Nephron (organoid): Measurements from ENCODE around the gene CAMK2D.

Source experiments
- H3K27ac Mint-ChIP-seq, 3 experiments: 2 replicates each; pipeline ENCODE4 v1.8.0; 2020; ENCODE audit warnings: mixed read lengths in 3 of 3, mild to moderate bottlenecking in 2 of 3, moderate library complexity in 1 of 3
- H3K27me3 Mint-ChIP-seq: 2 replicates; pipeline ENCODE4 v1.8.0; 2021; ENCODE audit warnings: low read depth, mild to moderate bottlenecking, moderate library complexity, mixed read lengths
- H3K36me3 Mint-ChIP-seq: 2 replicates; pipeline ENCODE4 v1.8.0; 2020; ENCODE audit warnings: low read depth, mixed read lengths
- H3K4me1 Mint-ChIP-seq: 2 replicates; pipeline ENCODE4 v1.8.0; 2020; ENCODE audit warnings: mixed read lengths
- H3K4me3 Mint-ChIP-seq, 3 experiments: 2 replicates each; pipeline ENCODE4 v1.8.0; 2020; ENCODE audit warnings: mild to moderate bottlenecking in 3 of 3, mixed read lengths in 3 of 3, moderate library complexity in 2 of 3
- H3K9me3 Mint-ChIP-seq: 2 replicates; pipeline ENCODE4 v1.8.0; 2020; ENCODE audit warnings: mixed read lengths
- CTCF ChIP-seq, 3 experiments: fragments of 200-600 bp; sonication (generic); IDR thresholded peaks; one replicate each; pipeline ENCODE4 v1.5.0; 2021; ENCODE audit warnings: antibody characterized with exemption in 3 of 3; ENCODE audit not compliant: unreplicated experiment in 3 of 3

The CAMK2D gene

DNA sequence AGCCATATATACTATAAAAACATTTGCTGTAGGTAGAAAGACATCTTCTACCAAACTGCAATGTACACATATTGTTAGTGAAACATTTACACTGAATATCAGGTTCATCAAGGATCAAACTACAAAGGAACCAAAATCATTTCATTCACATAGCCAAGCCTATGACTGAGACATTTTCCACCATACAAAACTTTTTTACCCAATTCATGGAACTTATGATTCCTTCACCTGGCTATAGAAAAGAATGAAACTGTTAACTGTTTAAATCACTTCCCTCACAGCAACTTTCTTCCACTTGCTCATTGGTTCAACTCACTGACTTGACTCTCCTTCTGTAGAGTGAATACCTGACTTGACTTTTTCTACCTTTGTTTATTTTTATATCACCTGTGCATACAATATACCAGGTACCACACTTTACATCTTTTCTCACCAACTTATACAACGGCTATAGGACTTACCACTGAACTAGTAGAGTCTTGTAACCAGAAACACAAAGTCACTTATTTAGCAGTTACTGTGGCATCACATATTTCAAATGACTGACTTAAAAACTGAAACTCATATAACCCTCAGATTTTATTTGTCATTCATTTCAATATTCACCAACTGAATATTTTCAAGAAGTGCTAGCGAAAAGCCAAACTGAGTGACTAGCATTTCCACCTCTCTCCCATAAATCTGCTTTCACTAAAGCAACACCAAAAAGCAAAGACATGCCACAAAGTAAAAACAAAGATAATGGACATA, 30.9 kb downstream of the CAMK2D start:
- peaks cover 4% of the 10 kb centered on the region for H3K36me3 Mint-ChIP-seq
- no peaks in the 10 kb centered on the region for H3K9me3 Mint-ChIP-seq
- H3K4me3 Mint-ChIP-seq: no peak overlapping the region
- H3K27ac Mint-ChIP-seq: no peak overlapping the region
- peaks cover 9% of the 10 kb centered on the region for H3K4me1 Mint-ChIP-seq
- no peak for TF ChIP-seq CTCF (IDR thresholded peaks at IDR 0.05; ENCODE audit: unreplicated experiment in 3 of 3)
- no peaks in the 10 kb centered on the region for H3K27me3 Mint-ChIP-seq

DNA sequence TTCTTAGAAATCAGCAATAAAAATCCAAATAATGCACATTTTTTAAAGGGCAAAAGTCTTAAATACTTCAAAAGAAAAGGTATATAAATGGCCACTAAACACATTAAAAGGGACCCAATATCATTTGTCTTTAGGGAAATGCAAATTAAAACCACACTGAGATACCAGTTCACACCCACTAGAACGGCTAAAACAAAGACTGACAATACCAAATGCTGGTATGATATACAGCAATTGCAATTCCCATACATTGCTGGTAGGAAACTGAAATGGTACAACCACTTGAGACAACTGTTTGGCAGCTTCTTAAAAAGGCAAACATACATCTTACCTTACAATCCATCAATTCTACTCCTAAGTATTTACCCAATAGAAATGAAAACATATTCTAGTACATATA, 33.7 kb downstream of the CAMK2D start:
- Mint-ChIP-seq H3K27ac (no peak overlapping the region), H3K9me3 (no peaks in the 10 kb centered on the region), H3K4me3 (no peak overlapping the region), H3K36me3 (peaks cover 4% of the 10 kb centered on the region), H3K4me1 (peaks cover 5% of the 10 kb centered on the region), H3K27me3 (no peaks in the 10 kb centered on the region)
- TF ChIP-seq CTCF (IDR thresholded peaks at IDR 0.05; ENCODE audit: unreplicated experiment in 3 of 3): no peak

DNA sequence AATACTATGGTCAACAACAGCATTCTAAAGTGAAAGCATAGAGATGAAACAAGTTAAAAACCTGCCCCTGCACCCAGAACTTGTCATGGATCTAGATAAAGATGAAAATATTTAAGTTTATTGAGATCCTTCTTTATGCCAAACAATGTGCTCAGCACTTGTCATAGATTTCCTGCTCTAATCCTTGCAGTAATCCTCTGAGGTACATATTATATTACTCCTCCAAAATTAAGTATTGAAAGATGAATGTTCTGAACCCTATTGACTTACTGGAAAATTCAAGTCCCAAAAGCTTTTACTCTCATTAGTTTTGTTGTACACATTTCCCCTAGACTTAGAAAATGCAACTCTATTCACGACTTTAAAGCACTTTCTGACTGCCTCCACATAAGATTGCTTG, 35.6 kb downstream of the CAMK2D start:
- Mint-ChIP-seq H3K36me3 (peaks cover 4% of the 10 kb centered on the region), H3K4me1 (peaks cover 9% of the 10 kb centered on the region), H3K27me3 (no peaks in the 10 kb centered on the region), H3K4me3 (no peak overlapping the region), H3K9me3 (no peaks in the 10 kb centered on the region), H3K27ac (no peak overlapping the region)
- TF ChIP-seq CTCF (IDR thresholded peaks at IDR 0.05; ENCODE audit: unreplicated experiment in 3 of 3): no peak

GRCh38 chr4:113718252-113718651, 43.3 kb downstream of the CAMK2D start:
- Mint-ChIP-seq H3K9me3 (no peaks in the 10 kb centered on the region), H3K4me1 (peaks cover 6% of the 10 kb centered on the region), H3K36me3 (peaks cover 5% of the 10 kb centered on the region), H3K4me3 (no peak overlapping the region), H3K27ac (no peak overlapping the region), H3K27me3 (no peaks in the 10 kb centered on the region)
- TF ChIP-seq CTCF (IDR thresholded peaks at IDR 0.05; ENCODE audit: unreplicated experiment in 3 of 3): no peak

- H3K27ac Mint-ChIP-seq: no peak overlapping the region
- peaks cover 22% of the 10 kb centered on the region for H3K4me1 Mint-ChIP-seq
- TF ChIP-seq CTCF (IDR thresholded peaks at IDR 0.05; ENCODE audit: unreplicated experiment in 3 of 3): no peak
- no peak overlapping the region for H3K4me3 Mint-ChIP-seq
- H3K9me3 Mint-ChIP-seq: no peaks in the 10 kb centered on the region
- H3K27me3 Mint-ChIP-seq: no peaks in the 10 kb centered on the region
- no peaks in the 10 kb centered on the region for H3K36me3 Mint-ChIP-seq
These were observed 49.5 kb downstream of the CAMK2D start for GRCh38 chr4:113711883-113712662.
